HG03139 (cell line): Measurements from ENCODE around the gene GPD2.
"Not testable (repeated sequence)": the region's sequence is repeated elsewhere in the genome, so short reads cannot be mapped to it uniquely, and the experiment has no call there.

ENCODE experiments used
- ATAC-seq: cut with Tn5 transposase; IDR thresholded peaks from one replicate; pipeline ENCODE4 v1.9.1; 2021; ENCODE audit not compliant: unreplicated experiment

GPD2 gene

DNA sequence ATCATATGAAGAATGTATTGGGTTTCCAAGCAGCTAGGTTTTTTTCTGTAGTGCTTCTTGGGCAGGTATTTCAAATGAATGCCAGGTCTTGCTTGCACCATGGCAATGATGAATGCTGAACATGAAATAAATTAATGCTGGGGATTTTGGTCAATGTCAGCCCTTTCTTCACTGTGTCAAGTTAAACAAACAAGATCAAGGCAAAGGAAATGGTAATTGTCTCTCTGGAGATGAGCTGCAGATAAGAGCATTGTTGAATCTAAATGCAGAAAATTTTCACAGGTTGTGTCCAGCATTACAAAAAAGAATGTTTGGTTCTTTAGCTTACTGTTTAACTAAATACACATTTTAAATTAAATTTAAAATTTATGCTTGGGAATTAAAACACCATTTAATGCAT, 144.3 kb downstream of the GPD2 start:
- ATAC-seq: no peak

DNA sequence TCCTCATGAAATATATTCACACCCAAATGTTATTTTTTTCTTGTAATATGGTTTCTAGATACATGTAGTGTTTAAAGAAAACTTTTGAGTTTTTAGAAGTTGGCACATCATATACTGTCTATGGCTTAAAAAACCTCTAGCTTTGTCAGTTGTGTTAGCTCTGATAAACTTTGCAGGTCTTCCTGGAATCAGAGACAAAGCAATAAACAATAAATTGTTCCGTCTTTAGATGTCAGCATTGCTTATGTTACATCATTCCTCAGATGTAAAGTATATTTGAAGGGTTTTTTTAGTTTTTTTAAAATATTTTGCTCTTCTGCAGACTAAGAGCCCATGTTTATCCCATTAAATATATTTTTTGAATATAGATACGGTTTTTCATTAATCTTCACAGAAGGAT, 145.1 kb downstream of the GPD2 start:
- no peak for ATAC-seq

DNA sequence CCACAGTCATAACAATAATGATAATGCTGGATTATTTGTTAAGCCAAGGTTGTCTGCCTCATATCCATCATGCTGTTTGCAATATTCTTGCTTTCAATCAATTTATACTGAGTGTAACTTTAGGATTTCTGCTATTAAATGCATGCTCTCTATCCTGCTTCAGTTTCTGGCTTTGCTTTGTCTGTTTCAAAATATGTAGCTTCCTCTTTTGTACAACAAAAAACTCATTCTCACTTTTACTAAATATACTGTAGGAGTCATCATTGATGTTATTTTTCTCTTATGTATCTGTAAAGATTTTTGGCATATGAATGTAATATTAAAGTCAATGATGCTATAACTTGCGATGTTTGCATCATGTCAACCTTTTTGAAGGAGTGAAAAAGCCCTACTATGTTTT, 149.3 kb downstream of the GPD2 start:
- no peak for ATAC-seq

DNA sequence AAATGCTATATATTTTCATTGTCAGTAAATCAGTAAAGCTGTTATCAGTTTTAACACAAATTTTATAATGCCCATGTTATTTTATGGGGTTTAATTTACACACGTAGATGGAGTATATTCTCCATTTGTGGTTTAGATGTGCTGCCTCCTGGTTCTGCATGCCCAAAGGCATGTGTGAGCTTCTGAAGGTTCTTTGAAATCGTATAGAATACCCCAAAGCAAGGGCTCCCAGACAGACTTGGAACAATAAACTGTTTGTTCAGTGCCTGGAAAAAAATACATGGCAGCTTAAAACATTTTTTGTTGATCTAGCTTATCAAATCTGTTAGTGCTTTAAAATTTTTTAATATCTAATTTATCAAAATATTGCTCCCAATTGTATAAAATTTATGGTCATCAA, 150.4 kb downstream of the GPD2 start:
- no peak for ATAC-seq

DNA sequence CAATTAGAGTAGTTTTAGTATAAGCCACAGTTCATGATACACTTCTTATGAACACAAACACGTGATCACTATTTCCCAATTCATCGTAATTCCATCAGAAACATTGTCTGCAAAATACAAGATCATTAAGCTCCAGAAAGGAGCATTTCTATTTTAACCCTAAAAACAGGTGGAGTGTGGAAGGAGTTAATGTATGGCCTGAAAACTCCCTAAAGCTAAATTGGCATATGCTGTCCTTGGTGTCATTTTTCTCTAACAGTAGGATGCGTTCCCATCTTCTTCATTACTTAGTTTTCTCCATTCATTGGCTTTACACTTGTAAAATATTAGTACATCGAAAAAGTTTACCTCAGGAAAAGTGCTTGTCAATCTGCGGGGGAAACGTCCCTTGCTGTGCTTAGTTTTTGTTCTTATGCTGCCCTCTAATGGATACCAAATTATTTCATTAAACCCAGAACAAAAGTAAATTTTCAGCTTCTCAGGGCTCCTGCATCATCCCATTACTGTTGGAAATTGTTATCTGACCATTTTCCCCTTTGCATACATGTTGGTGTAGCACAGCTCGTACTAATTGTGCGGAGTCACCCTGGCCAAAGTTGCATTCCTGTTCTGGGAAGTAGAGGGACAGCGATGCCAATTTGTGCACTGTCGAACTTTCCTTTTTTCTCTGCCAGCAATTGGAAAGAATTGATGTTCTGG, 153.4 kb downstream of the GPD2 start:
- peak; percentile 61 for ATAC-seq

DNA sequence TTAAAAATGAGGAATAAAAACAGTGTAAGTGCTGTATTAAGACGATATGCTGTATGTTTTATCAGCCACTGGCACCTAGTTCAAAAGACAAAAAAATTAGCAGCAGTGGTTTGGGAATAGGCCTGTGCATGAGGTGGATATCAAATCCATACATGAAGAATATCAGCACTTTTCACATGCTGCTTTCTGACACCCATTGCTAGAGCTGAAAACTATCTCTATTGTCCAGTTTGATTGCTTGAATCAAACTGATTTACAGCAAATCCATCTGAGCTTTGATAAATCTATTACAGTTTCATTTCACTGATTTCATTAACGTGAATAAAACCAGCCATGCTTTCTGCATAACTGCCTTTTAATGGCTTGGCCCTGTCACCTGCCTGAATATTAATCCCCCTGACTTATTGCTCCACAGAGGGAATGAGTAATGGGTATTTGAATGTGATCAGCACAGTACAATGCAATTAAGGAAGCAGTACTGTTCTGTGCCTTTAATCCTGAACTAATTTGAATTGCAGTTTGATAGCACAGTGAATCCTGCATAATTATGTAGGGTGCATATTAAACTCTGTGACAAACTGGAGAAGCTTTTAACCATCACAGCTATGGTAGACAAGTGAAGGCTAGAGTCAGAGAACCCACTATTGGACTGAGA, 154.0 kb downstream of the GPD2 start:
- no peak for ATAC-seq

DNA sequence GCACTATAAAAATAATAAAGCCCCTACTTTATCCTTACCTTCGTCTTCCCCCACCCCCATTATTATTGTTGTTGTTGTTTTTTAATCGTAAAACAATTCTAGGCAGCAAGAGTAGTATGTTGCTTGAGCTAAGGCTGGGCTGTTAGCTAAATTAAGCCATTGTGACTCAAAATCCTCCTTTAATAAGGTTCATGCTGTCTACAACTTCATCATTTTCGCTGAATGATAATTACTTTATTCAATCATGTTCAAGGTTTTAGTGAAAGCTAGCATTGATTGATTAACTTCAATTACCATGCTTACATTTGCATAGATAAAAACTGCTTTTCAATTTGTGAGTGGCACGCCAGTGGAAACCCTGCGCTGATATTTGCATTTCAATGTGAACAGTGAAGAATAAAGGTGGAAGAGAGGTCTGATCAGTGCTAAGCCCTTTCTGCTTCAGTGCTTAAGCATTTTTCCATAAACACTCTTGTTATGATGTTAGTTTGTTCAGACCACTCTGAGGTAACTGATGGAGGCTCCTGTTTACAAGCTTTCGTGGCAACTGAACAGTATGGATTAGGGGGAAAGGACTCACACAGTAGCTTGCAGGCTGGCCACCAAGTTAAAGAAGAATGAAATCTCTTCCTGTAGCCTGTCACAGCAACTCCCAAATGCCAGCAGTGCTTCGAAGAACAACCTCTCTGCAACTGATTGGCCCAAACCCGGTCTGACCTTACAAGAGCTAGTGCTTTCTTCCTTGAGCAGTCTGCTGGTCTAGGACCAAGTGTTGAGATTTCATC, 156.8 kb downstream of the GPD2 start:
- ATAC-seq: no peak

DNA sequence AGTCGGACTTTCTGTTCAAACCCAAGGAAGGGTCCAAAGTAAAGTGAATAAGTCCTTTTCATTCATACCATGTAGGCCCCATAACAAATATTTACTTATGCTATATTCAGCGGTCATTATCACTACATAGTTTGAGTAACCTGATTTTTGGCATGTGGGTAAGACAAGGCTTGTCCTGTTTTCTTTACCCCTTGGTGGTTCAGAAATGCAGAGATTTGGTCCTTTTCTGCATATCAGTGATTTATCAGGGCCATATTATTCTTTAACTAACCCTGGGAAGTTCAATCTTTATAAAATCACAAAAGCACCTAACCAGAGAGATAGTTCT, 157.4 kb downstream of the GPD2 start:
- ATAC-seq: no peak

DNA sequence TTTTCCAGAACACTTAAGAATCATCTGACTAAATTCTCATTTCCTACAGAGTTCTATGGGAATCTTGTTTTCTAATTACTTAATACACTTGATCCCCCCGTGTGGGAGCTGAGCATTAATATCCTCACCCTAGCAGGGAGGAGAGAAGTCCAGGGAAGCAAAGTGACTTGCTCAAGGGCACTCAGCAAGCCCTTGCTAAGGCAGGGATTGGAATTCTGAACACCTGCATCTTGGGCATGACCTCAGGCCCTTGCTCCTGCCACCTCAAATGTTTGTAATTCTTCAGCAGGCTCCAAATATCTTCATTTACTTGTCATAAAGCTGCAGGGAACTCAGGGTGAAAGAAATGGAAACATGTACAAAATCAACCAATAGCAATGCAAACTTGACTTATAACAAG, 162.4 kb downstream of the GPD2 start:
- no peak for ATAC-seq

DNA sequence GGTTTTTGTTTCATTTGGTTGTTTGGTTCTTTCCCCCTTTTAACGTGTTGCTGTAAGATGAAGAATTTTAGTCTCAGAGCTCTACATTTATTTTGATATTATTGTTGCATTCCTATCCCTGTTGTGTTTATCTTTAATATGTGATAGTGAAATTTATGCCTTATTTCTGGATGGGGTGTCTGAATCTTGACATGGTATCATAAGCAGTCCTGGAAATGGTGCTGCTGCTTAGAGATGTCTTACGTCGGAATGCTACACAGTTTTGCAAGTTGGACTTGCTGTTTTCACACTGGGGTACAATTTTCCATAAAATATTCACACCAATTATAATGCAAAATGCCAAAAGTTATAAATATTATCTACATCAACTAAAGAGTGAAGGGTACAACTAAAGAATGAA, 164.0 kb downstream of the GPD2 start:
- no peak for ATAC-seq

DNA sequence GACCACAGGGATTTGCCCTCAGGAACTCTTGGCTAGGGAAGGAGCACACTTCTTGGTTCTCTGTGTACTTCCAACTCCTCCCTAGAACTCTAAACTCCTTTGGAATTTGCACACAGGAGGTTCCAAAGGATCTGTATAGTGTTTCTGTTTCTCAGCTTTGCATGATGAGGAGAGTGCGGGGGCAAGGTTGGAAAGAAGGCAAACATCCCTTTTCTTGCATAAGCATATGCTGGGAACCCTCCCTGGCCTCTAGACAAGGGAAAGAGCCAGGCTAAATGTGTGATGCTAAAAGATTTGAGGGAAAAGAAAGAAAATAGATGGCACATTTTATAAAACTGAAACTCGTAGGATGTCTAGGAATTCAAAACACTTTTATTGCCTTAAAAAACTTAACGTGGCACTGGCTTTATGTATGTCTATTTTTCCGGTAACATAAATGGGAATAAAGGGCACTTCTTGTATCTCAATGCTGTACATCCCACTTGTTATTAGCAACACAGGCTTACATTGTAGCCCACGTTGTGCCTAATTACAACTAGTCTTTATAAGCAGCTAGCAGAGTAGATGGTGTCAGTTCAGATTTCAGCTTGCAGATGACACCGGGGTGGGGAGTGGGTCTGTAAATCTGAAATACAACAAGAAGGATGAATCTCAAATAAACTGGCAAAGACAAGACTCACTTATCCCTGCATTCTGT, 165.8 kb downstream of the GPD2 start:
- no peak for ATAC-seq

DNA sequence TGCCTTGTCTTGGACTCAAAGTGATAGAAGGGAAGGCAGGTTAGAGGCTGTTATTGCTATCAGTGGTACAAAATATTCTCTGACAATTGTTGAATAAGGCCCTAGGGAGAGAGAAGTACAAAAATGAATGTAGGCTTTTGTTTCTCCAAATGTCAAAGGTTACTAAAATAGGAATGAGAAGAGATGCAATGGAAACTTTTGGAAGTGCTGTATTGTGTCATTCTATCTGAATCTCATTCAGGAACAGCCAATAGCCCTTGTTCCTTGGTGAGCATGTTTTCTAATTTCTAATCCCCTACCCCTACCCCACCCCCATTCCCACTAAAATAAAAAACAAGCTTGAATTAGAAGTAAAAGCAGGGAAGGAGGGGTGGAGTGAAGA, 166.4 kb downstream of the GPD2 start:
- no peak for ATAC-seq

DNA sequence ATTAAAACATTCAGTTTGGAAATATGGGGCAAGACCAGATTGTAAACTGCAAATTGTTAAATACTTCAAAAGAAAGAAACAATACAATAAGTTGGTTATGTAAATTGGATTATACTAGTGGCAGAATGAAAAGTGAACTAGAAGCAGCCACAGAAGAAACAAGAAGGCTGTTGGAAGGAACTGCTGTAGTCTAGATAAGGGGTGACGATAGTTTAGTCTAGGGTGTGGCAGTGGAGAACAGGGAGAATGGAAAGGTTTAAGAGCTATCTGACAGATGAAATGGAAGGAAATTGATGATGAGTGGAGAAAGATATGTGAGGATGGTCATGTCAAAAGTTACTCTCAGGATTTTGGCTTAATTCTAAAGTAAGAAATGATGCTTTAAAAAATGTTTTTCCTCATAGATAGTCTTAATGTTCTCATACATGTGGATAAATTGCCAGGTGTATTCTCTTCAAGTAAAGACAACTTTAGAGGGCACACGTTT, 179.7 kb downstream of the GPD2 start:
- no peak for ATAC-seq

DNA sequence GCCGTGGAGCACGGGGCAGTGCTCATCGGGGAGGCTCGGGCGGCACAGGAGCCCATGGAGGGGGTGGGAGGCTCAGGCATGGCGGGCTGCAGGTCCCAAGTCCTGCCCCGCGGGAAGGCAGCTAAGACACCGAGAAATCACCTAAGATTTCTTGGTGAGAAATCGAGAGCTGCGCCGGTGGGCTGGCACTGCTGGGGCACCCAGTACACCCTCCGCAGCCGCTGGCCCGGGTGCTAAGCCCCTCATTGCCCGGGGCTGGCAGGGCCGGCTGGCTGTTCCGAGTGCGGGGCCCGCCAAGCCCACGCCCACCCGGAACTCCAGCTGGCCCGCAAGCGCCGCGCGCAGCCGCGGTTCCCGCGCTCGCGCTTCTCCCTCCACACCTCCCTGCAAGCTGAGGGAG, 181.9 kb downstream of the GPD2 start:
- not testable (repeated sequence) for ATAC-seq

DNA sequence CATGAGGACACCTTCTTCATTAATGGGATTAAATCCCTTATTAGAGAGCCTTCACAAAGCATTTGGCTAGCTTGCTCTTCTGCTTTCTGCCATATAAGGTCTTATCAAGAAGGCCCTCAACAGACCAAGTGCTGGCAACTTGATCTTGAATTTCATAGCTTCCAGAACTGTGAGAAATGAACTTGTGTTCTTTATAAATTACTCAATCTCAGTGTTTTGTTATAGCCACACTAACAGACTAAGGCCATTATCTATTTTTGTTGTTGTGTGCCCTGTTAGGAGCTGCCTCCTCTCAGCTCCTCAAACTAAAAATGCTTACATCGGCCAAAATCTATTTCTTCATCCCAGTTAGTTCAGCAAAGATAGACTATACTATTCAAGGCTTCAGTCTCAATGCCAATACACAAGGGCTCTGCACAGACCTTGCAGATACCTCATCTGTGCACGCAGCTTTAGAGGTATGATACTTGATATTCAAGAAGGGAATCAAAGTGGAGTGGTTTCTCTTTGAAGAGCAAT, 182.9 kb downstream of the GPD2 start:
- ATAC-seq: no peak

DNA sequence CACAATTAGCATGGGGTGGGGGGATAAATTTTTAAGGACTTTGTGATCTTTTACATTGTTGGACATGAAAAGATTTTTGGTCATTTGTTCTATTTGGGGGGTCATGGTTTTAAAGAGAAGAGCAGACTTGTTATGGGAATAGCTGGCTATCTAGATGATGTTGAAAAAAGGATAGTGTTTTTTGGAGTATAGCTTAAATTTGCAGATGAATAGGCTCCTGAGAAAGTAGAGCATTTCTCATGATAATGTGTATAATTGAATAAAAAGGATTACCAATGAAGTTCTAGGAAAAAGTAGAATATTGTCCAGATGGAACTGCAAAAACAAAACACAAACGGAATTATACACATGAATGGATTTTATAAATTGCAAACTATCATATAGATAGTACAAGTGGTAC, 186.3 kb downstream of the GPD2 start:
- no peak for ATAC-seq

DNA sequence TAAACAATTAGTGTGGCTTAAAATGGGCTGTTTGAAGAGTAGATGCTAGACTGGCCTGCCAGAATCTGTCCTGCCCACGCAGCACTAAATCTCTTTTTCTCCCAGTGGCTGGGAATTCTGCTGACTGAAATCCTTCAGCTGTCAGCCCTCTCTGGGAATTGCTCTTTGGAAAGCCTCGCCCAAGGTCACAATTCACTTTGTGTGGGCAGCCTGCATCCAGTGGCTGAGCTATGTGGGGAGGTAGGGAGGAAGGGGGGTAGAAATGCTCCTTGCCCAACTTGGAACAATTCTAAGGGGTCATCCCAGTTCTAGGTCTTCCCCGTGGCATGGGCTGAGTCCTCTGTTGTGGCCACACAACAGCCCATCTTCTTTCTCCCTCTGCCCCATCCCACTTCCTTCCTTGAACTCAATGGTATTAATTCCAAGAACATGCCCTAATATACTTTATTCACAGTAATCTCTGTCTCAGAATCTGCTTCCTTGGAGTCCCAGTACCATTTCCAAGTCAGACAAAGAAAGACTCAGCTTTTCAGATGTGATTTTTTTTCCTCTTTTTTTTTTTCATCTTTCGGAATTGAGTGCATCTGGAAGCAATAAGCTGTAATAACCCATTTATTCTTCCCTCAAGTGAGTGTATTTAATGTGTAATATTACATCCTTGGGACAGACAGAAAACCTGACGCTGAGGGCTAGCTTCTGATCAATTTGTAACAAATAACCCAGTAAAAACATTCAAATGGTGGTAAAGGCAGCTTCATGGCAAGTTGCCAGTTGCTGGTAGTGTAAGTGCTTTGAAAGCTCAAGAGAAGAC, 189.4 kb downstream of the GPD2 start:
- no peak for ATAC-seq

DNA sequence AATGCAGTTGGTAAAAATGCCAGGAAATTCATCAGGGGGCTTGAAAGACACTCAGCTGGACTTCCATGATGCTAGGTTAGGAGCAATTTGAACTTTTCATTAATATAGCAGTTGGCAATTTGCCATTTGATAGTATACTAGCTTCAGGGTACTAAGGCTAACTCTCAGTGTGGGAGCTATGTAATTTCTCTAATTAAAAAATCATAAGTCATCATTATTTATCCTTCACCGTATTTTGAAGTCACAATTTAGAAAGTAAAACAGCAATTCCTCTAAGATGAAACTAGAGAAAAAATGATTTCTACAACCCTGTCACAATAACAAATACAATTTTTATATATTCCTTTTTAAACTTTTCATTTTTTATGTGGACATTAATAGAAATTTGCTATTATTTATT, 190.8 kb downstream of the GPD2 start:
- no peak for ATAC-seq

DNA sequence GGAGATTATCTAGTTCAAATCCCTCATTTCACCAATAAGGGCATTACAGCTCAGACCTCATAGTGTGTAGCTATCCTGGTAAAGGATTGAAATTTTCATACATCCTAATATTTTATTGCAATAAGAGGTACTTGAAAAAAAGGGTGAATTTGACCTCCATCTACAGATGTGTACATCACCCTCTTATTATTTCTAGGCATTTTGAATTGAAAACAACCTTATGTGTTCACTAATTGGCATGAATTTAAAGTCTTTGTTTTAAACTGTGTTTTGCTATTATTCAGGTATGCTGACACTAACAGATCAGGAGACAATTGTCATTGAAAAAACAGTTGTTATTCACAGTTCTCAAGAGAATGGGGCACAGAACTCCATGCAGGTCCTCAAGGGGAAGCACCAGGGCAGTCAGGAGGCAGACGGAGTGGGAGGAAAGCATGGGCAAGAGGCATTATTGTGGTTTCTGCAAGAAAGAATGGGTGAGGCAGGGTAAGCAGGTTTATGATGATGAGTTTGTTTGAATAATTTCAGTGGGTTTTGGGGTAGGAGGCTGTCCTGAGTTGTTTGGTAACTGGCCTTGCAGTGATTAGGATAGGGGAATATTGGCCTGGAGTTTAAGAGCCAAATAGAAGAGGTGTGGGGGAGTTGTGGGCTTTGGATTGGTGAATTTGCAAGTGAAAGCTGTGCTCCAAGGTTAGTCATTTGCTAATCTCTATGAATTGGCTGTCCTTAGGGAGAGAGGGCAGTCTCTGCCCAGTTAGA, 194.6 kb downstream of the GPD2 start:
- no peak for ATAC-seq

DNA sequence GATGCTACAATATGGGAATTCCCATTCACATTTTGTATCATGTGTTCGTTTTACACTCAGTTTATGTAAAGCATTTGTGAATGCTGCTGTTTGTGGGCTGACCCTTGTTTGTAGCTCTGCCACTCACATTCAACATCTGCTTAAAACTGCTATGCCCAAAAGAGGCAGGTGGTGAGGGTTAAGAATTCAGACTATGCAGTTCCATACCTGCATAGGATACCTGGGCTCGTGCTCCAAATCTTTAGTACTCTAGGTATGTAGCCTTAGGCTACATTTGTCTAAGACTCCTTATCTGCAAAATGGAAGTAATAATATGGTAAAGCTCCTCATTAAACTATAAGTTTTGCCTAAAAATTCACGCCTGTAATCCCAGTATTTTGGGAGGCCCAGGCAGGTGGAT, 199.5 kb downstream of the GPD2 start:
- ATAC-seq: no peak
